ENCODE results near the gene HTR6.

Gene HTR6

DNA sequence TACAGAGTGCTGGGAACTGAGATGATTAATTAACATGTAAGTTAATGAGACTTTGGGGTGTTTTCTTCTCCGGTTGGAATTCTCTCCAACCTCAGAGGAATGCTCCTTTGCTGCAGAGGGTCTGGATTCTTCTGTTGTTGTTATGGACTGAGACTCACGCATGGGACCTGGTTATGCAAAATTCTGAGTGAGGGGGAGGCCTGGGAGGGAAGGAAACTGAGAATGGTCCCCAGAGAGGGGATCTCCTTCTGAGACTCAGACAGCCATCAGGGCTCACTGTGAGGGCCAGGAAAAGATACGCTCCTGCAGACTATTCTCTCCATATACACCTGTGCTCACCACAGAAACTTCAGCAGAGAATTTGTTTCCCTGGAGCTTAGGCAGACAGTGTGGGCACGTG lies 56.3 kb downstream of the HTR6 start:
- no peak for DNase-seq (ENCODE audit: low read depth)

DNA sequence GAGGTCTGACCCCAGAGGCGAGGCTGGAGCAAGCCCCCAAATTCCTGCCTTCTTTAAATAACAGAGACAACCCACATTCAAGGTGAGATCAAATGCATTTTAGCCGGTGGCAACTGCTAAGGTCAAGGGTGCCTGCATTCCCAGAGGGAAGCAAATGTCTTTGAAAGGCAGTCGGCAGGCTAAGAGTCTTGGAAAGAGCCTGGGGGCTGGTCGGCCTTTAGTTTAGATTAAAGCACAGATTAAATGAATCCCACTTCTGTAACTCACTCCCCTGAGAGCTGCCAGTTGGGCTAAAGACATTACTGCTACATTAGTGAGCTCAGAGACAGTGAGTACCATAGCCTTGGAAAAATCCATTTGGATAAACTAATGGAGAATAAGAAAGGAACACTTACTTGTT lies 59.2 kb downstream of the HTR6 start:
- no peak for DNase-seq (ENCODE audit: low read depth)

DNA sequence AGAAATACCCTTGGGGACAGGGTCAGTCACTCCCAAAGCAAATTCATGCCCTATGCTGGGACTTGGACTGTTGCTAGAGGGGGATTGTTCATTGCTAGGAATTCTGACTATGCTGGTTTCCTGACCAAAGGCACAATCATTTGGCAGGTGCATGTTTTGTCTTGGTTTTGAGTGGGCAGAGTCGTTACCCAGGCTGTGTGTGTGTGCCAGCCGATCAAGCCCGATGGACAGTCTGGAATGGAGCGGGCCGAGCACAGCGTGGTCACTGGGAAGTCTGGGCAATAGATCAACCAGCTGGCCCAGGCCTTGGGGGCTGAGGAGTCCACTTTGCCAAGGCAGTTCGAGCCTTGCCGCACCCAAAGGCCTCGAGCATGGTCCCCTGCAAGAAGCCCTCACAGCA lies 60.9 kb downstream of the HTR6 start:
- no peak for DNase-seq (ENCODE audit: low read depth)

DNA sequence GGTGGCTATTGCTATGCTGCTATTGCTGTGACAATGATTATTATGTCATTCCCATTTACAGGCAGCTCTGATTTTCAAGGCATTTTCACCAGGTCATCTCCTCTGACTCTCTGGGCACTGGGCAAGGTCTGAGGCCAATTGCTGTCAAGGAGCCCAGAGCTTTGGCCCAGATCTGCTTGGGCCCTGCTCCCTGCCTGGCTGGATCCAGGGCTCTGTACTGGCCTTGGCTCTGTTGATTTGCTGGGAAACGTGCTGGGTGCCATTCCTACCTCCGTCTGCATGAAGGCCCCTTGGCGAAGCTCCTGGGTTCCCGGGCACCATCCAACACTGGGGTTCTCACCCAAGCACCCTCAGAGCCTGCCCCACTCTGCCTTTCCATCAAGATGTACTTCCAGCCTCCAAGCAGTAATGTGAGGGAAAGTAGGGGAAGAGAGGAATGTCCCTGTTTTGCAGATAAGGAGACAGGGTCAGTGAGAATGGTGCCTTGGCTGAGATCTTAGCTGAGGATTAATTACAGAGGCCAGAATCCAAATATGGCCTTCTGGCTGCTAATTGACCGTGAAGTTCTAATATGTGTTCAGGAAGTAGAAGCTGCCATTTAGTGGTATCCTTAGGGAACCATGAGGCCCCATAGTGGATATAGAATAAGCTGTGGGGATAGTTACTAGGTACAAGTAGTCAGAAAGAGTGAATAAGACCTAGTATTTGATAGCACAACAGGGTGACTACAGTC lies 63.9 kb downstream of the HTR6 start:
- DNase-seq (ENCODE audit: low read depth): no peak

DNA sequence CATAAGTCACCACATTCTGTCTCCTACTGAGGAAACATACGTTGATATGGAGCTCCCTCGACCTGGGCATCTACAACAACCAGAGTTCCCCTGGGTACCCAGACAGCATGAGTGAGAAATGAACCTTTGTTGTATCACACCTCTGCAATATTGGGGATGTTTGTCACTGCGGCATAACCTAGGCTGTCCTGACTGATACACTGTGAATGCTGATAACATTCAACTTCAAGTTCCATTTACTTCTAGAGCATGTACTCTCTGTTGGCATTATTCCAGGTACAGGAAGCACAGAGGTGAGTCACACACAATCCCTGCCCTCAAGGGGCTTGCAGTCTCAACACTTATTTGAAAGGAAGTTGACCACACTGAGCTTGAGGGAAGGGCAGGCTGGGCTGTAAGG lies 65.6 kb downstream of the HTR6 start:
- DNase-seq (ENCODE audit: low read depth): no peak
